MCF 10A (cell line): Measurements from ENCODE around the gene TPSB2. TPM values are rescaled to one million over a fixed set of nuclear protein-coding genes. Genes with fewer than 3 reads are reported as not detected.

ENCODE experiments used
- BruUV-seq: library from RNA; stranded (reverse); fragments of 400-500 nt; replicated peaks from 2 replicates; lab custom pipeline; 2021; lab: Mats Ljungman, UMichigan
- CTCF ChIA-PET: fragments of 300-600 bp; sonication (Branson Sonifier 250); formaldehyde crosslinking; extraction: SDS; loops from one replicate; lab custom pipeline; 2021; ENCODE audit warnings: antibody characterized with exemption, inconsistent platforms; lab: Yijun Ruan, JAX
- POLR2A ChIA-PET: fragments of 300-600, 350-650 bp; sonication (Branson Sonifier 250); formaldehyde crosslinking; extraction: SDS; loops from one replicate; lab custom pipeline; 2020; ENCODE audit warnings: antibody characterized with exemption, inconsistent platforms; lab: Yijun Ruan, JAX
- DNase-seq: peaks from one replicate; pipeline ENCODE4 v3.0.0-alpha.2; 2018; ENCODE audit not compliant: unreplicated experiment
- H3K27ac Mint-ChIP-seq: one replicate; pipeline ENCODE4 v1.8.0; 2022; ENCODE audit warnings: mild to moderate bottlenecking, low read depth, mixed read lengths; ENCODE audit not compliant: unreplicated experiment
- H3K27me3 Mint-ChIP-seq: one replicate; pipeline ENCODE4 v1.8.0; 2022; ENCODE audit warnings: mixed read lengths; ENCODE audit not compliant: insufficient read depth, unreplicated experiment
- H3K36me3 Mint-ChIP-seq: one replicate; pipeline ENCODE4 v1.8.0; 2022; ENCODE audit warnings: mild to moderate bottlenecking, moderate library complexity, mixed read lengths; ENCODE audit not compliant: insufficient read depth, unreplicated experiment
- H3K4me1 Mint-ChIP-seq: one replicate; pipeline ENCODE4 v1.8.0; 2022; ENCODE audit warnings: mixed read lengths; ENCODE audit not compliant: insufficient read depth, unreplicated experiment
- H3K4me3 Mint-ChIP-seq: one replicate; pipeline ENCODE4 v1.8.0; 2022; ENCODE audit warnings: mild to moderate bottlenecking, moderate library complexity, mixed read lengths; ENCODE audit not compliant: unreplicated experiment
- H3K9me3 Mint-ChIP-seq: one replicate; pipeline ENCODE4 v1.8.0; 2022; ENCODE audit warnings: mixed read lengths; ENCODE audit not compliant: unreplicated experiment
- CTCF ChIP-seq: fragments of 200-600 bp; IDR thresholded peaks from one replicate; pipeline ENCODE4 v1.8.0; 2022; ENCODE audit warnings: antibody characterized with exemption, mild to moderate bottlenecking; ENCODE audit not compliant: unreplicated experiment
- intact Hi-C: fragments of 100-400 bp; cut with micrococcal nuclease; formaldehyde crosslinking; loops from 2 replicates; pipeline ENCODE4 v1.14.1; 2022
- total RNA-seq: library from RNA; stranded (reverse); gene quantifications from 2 replicates; pipeline ENCODE4 v1.2.3, GENCODE V29; 2022

TPSB2 gene
- total RNA-seq, 1 experiment from 2014 or later = not detected

- Mint-ChIP-seq H3K9me3 (peaks cover 8% of the 10 kb centered on the region), H3K27me3 (no peaks in the 10 kb centered on the region), H3K4me1 (no peaks in the 10 kb centered on the region), H3K36me3 (no peaks in the 10 kb centered on the region), H3K27ac (no peak overlapping the region), H3K4me3 (no peak overlapping the region)
- BruUV-seq = no TSS peak
- ChIA-PET POLR2A (no interaction called here), CTCF (no interaction called here)
- DNase-seq = no peak
- TF ChIP-seq CTCF = no peak
- intact Hi-C loops = no loop called here
Observed at GRCh38 chr16:1196494-1196893, 33.5 kb downstream of the TPSB2 start.

GRCh38 chr16:1195393-1195666 is 34.7 kb downstream of the TPSB2 start:
- CTCF ChIA-PET = interaction anchor here (0.8 kb wide), 1 partner anchor 49 kb away, joined by 3 read pairs; no protein-coding TSS in a partner anchor
- POLR2A ChIA-PET = interaction anchor here (0.7 kb wide), 1 partner anchor 208 kb away, joined by 3 read pairs; no protein-coding TSS in a partner anchor
- DNase-seq = no peak
- no peaks in the 10 kb centered on the region for H3K4me1 Mint-ChIP-seq
- no peaks in the 10 kb centered on the region for H3K27me3 Mint-ChIP-seq
- no TSS peak for BruUV-seq
- no peaks in the 10 kb centered on the region for H3K36me3 Mint-ChIP-seq
- intact Hi-C loops = loop anchor here (2.0 kb wide), 1 partner anchor 89 kb away; no protein-coding TSS in a partner anchor
- no peak overlapping the region for H3K27ac Mint-ChIP-seq
- H3K4me3 Mint-ChIP-seq = no peak overlapping the region
- H3K9me3 Mint-ChIP-seq = peaks cover 8% of the 10 kb centered on the region
- TF ChIP-seq CTCF = no peak

GRCh38 chr16:1194665-1195392 is 35.2 kb downstream of the TPSB2 start:
- CTCF ChIA-PET = interaction anchor here (0.6 to 2.0 kb wide), 7 partner anchors 82 to 666 kb away, joined by 3 to 5 read pairs (median 3); no protein-coding TSS in a partner anchor
- no peaks in the 10 kb centered on the region for H3K27me3 Mint-ChIP-seq
- no peaks in the 10 kb centered on the region for H3K36me3 Mint-ChIP-seq
- POLR2A ChIA-PET = no interaction called here
- no TSS peak for BruUV-seq
- H3K4me1 Mint-ChIP-seq = no peaks in the 10 kb centered on the region
- H3K9me3 Mint-ChIP-seq = peaks cover 5% of the 10 kb centered on the region
- DNase-seq = no peak
- intact Hi-C loops = loop anchor here (2.0 kb wide), 1 partner anchor 88 kb away; no protein-coding TSS in a partner anchor
- no peak overlapping the region for H3K4me3 Mint-ChIP-seq
- peak; percentile 98 for TF ChIP-seq CTCF
- H3K27ac Mint-ChIP-seq = no peak overlapping the region

GRCh38 chr16:1193825-1194581 is 36.0 kb downstream of the TPSB2 start:
- BruUV-seq = no TSS peak
- Mint-ChIP-seq H3K4me3 (no peak overlapping the region), H3K4me1 (no peaks in the 10 kb centered on the region), H3K36me3 (no peaks in the 10 kb centered on the region), H3K27me3 (no peaks in the 10 kb centered on the region), H3K9me3 (no peaks in the 10 kb centered on the region), H3K27ac (no peak overlapping the region)
- no peak for TF ChIP-seq CTCF
- DNase-seq = no peak
- intact Hi-C loops = loop anchor here (2.0 kb wide), 1 partner anchor 87 kb away; no protein-coding TSS in a partner anchor
- ChIA-PET CTCF (interaction anchor here (0.6 to 2.0 kb wide), 11 partner anchors 11 to 1242 kb away, joined by 3 to 5 read pairs (median 3); no protein-coding TSS in a partner anchor), POLR2A (no interaction called here)
